ENCODE results near the gene APRT.

APRT gene

DNA sequence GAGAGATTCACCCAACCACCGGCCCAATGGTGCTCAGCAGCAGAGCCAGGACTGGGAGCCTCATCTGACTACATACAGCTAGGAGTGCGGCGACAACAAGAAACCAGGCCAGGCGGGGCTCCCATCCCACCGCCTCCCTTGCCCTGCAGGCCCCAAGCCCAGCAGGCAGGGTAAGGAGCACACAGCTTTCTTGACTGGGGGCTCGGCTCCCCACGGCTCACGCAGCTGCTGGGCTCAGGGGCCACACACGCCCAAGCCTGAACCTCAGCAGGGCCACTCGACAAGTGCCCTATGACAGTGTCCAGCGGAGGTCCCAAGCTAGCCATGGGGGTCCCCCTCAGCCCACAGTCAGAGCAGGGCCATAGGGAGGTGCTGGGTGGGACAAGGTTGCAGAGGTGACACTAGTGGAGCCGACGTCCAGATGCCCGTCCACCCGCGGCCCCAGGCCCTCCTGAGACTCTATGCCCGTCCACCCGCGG is 40.4 kb downstream of the APRT start:
- TF ChIP-seq EZH2phosphoT487 (IDR thresholded peaks at IDR 0.05; ENCODE audit: low read depth) = no peak
- 0 out of 2 replicates have a peak, but pooled peaks cover 6% of the 10 kb centered on the region for H4K20me1 ChIP-seq (ENCODE audit: insufficient read depth, low read length)
- no peak overlapping the region for H3K4me3 ChIP-seq (ENCODE audit: low read length)
- H3K9me3 ChIP-seq (ENCODE audit: insufficient read depth, low read length) = no peaks in the 10 kb centered on the region
- no peaks in the 10 kb centered on the region for H3K36me3 ChIP-seq (replicated peaks; ENCODE audit: low read depth, low read length)
- peaks cover 9% of the 10 kb centered on the region for H3K4me1 ChIP-seq (ENCODE audit: low read length)
- no peak overlapping the region for H2AFZ ChIP-seq (ENCODE audit: low read depth, low read length)
- H3K79me2 ChIP-seq (ENCODE audit: low read length) = peaks cover 7% of the 10 kb centered on the region; the same call in 1 of the 2 replicates
- no peak overlapping the region for H3K9ac ChIP-seq (ENCODE audit: low read length)
- no peak overlapping the region for H3K4me2 ChIP-seq (ENCODE audit: low read length)
- no peak overlapping the region for H3K27ac ChIP-seq (ENCODE audit: low read length)
- no peaks in the 10 kb centered on the region for H3K27me3 ChIP-seq (ENCODE audit: low read depth, low read length)

DNA sequence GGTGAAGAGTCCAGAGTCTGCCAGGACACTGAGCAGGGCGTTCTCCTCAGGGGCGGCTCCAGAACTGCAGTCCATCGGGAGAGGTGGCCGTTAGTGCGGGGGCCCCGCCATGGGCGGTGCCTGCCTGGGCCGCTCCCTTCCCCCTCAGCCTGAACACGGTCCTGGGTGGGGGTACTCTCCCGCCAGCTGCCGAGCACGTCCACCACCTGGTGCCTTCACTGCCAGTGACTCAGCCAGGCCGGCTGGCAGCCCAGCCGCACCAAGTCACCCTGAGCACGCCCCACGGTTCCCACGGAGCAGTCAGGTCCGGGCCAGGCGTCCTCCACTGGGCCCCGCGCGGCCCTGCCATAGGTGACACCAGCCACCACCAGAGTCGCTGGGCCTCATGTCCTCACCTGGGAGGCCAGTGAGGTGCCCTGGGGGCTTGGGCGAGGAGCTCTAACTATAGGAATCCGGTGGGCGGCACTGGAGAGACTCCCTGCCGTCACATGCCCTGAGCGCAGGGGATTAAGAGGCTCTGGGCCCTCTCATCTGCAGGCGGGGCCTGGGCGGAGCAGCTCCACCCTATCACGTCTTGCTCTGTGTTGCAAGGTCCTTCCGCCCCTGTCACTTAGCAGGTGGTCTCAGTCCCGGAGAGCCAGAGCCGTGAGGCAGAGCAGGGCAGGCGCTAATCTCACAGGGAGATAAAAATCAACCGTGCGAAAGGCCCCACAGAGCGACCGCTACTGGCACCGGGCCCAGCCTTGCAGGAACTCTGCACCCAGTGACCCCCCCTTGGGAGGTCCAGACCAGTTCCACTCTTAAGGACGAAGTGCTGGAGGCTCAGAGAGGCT is 41.1 kb downstream of the APRT start:
- H4K20me1 ChIP-seq (ENCODE audit: insufficient read depth, low read length) = 0 out of 2 replicates have a peak, but pooled peaks cover 7% of the 10 kb centered on the region
- no peak overlapping the region for H3K4me3 ChIP-seq (ENCODE audit: low read length)
- H3K79me2 ChIP-seq (ENCODE audit: low read length) = peaks cover 7% of the 10 kb centered on the region; the same call in 1 of the 2 replicates
- no peaks in the 10 kb centered on the region for H3K36me3 ChIP-seq (replicated peaks; ENCODE audit: low read depth, low read length)
- no peak overlapping the region for H3K27ac ChIP-seq (ENCODE audit: low read length)
- no peak overlapping the region for H3K4me2 ChIP-seq (ENCODE audit: low read length)
- H3K9me3 ChIP-seq (ENCODE audit: insufficient read depth, low read length) = no peaks in the 10 kb centered on the region
- H3K27me3 ChIP-seq (ENCODE audit: low read depth, low read length) = no peaks in the 10 kb centered on the region
- TF ChIP-seq EZH2phosphoT487 (IDR thresholded peaks at IDR 0.05; ENCODE audit: low read depth) = no peak
- TF ChIP-seq, protein P1, sequence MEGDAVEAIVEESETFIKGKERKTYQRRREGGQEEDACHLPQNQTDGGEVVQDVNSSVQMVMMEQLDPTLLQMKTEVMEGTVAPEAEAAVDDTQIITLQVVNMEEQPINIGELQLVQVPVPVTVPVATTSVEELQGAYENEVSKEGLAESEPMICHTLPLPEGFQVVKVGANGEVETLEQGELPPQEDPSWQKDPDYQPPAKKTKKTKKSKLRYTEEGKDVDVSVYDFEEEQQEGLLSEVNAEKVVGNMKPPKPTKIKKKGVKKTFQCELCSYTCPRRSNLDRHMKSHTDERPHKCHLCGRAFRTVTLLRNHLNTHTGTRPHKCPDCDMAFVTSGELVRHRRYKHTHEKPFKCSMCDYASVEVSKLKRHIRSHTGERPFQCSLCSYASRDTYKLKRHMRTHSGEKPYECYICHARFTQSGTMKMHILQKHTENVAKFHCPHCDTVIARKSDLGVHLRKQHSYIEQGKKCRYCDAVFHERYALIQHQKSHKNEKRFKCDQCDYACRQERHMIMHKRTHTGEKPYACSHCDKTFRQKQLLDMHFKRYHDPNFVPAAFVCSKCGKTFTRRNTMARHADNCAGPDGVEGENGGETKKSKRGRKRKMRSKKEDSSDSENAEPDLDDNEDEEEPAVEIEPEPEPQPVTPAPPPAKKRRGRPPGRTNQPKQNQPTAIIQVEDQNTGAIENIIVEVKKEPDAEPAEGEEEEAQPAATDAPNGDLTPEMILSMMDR (IDR thresholded peaks at IDR 0.05; ENCODE audit: low read depth, low read length) = no peak
- peaks cover 9% of the 10 kb centered on the region for H3K4me1 ChIP-seq (ENCODE audit: low read length)
- H2AFZ ChIP-seq (ENCODE audit: low read depth, low read length) = no peak overlapping the region
- no peak overlapping the region for H3K9ac ChIP-seq (ENCODE audit: low read length)

- Histone ChIP-seq H3K4me3 (ENCODE audit: low read length) (no peak overlapping the region), H3K4me1 (ENCODE audit: low read length) (peaks cover 9% of the 10 kb centered on the region), H3K27me3 (ENCODE audit: low read depth, low read length) (no peaks in the 10 kb centered on the region), H3K36me3 (replicated peaks; ENCODE audit: low read depth, low read length) (no peaks in the 10 kb centered on the region), H3K4me2 (ENCODE audit: low read length) (peak overlapping the region; percentile 32; the same call in 1 of the 2 replicates), H3K9ac (ENCODE audit: low read length) (no peak overlapping the region), H4K20me1 (ENCODE audit: insufficient read depth, low read length) (0 out of 2 replicates have a peak, but pooled peaks cover 7% of the 10 kb centered on the region), H3K9me3 (ENCODE audit: insufficient read depth, low read length) (no peaks in the 10 kb centered on the region), H2AFZ (ENCODE audit: low read depth, low read length) (no peak overlapping the region), H3K79me2 (ENCODE audit: low read length) (peaks cover 7% of the 10 kb centered on the region; the same call in 1 of the 2 replicates), H3K27ac (ENCODE audit: low read length) (no peak overlapping the region)
- TF ChIP-seq, protein P1 (IDR thresholded peaks at IDR 0.05; ENCODE audit: low read depth, low read length) = no peak
- no peak for TF ChIP-seq EZH2phosphoT487 (IDR thresholded peaks at IDR 0.05; ENCODE audit: low read depth)
These were observed 41.9 kb downstream of the APRT start for GRCh38 chr16:88769617-88770460.

GRCh38 chr16:88768071-88768783 is 43.5 kb downstream of the APRT start:
- TF ChIP-seq EZH2phosphoT487 (IDR thresholded peaks at IDR 0.05; ENCODE audit: low read depth) = no peak
- TF ChIP-seq, protein P1 (IDR thresholded peaks at IDR 0.05; ENCODE audit: low read depth, low read length) = no peak
- Histone ChIP-seq H3K79me2 (ENCODE audit: low read length) (peaks cover 7% of the 10 kb centered on the region; the same call in 1 of the 2 replicates), H3K4me1 (ENCODE audit: low read length) (peaks cover 9% of the 10 kb centered on the region), H3K9me3 (ENCODE audit: insufficient read depth, low read length) (no peaks in the 10 kb centered on the region), H3K4me3 (ENCODE audit: low read length) (no peak overlapping the region), H3K4me2 (ENCODE audit: low read length) (no peak overlapping the region), H3K9ac (ENCODE audit: low read length) (no peak overlapping the region), H4K20me1 (ENCODE audit: insufficient read depth, low read length) (0 out of 2 replicates have a peak, but pooled peaks cover 3% of the 10 kb centered on the region), H3K27me3 (ENCODE audit: low read depth, low read length) (no peaks in the 10 kb centered on the region), H2AFZ (ENCODE audit: low read depth, low read length) (no peak overlapping the region), H3K36me3 (replicated peaks; ENCODE audit: low read depth, low read length) (no peaks in the 10 kb centered on the region), H3K27ac (ENCODE audit: low read length) (no peak overlapping the region)

Data from OCI-LY3 (cell line).